Hematopoietic multipotent progenitor cell treated with erythropoietin and hydrocortisone succinate and interleukin-3 and kit ligand, for 6 days (in vitro differentiated cells): ENCODE results near the gene AGRN.
"Not testable (repeated sequence)": the region's sequence is repeated elsewhere in the genome, so short reads cannot be mapped to it uniquely, and the experiment has no call there.

Experiments
- DNase-seq: peaks from one replicate; pipeline ENCODE4 v3.0.0-alpha.2; 2015

The AGRN gene

GRCh38 chr1:1021920-1022259, 2.0 kb downstream of the AGRN start:
- DNase-seq, result no peak

- DNase-seq, result no peak
Measured at GRCh38 chr1:1022302-1023009, 2.5 kb downstream of the AGRN start.

- DNase-seq, result no peak
Measured at GRCh38 chr1:1023700-1024099, 3.8 kb downstream of the AGRN start.

GRCh38 chr1:1024149-1024770, 4.3 kb downstream of the AGRN start:
- peak; percentile 79 for DNase-seq

GRCh38 chr1:1024771-1025699, 5.1 kb downstream of the AGRN start:
- DNase-seq, result peak; percentile 55

GRCh38 chr1:1025730-1026129, 5.8 kb downstream of the AGRN start:
- no peak for DNase-seq

- DNase-seq, result no peak
Measured at GRCh38 chr1:1026599-1027413, 6.9 kb downstream of the AGRN start.

GRCh38 chr1:1027791-1028190, 7.9 kb downstream of the AGRN start:
- no peak for DNase-seq

- DNase-seq, result not testable (repeated sequence)
Measured at GRCh38 chr1:1030867-1031658, 11.1 kb downstream of the AGRN start.

GRCh38 chr1:1031659-1032235, 11.8 kb downstream of the AGRN start:
- DNase-seq, result no peak

- DNase-seq, result peak; percentile 47
Measured at GRCh38 chr1:1032424-1032823, 12.5 kb downstream of the AGRN start.

- DNase-seq, result peak; percentile 89
Measured at GRCh38 chr1:1033009-1033587, 13.2 kb downstream of the AGRN start.

- DNase-seq, result no peak
Measured at GRCh38 chr1:1033731-1034438, 14.0 kb downstream of the AGRN start.

- DNase-seq, result no peak
Measured at GRCh38 chr1:1034439-1034781, 14.5 kb downstream of the AGRN start.

GRCh38 chr1:1035291-1035943, 15.5 kb downstream of the AGRN start:
- no peak for DNase-seq

GRCh38 chr1:1037366-1038327, 17.7 kb downstream of the AGRN start:
- DNase-seq, result no peak

- peak; percentile 40 for DNase-seq
Measured at GRCh38 chr1:1038694-1039093, 18.8 kb downstream of the AGRN start.

- DNase-seq, result no peak
Measured at GRCh38 chr1:1039145-1039910, 19.4 kb downstream of the AGRN start.
